Fibroblast of skin of abdomen (primary cell): ENCODE data around the gene TMEM215. TPM values are rescaled to one million over a fixed set of nuclear protein-coding genes. Genes with fewer than 3 reads are reported as not detected.
"Not testable (repeated sequence)": the region's sequence is repeated elsewhere in the genome, so short reads cannot be mapped to it uniquely, and the experiment has no call there.

Experiments
- DNase-seq: peaks from one replicate; pipeline ENCODE4 v3.0.0-alpha.2; 2013
- polyA plus RNA-seq, 2 experiments: library from polyadenylated mRNA; unstranded; fragments of 120-200 nt; gene quantifications; one replicate each; pipeline ENCODE4 v1.2.1, GENCODE V29; 2013; ENCODE audit not compliant: insufficient read length in 2 of 2

Gene TMEM215
- polyA plus RNA-seq (2013, experiment 1 of 2; ENCODE audit: insufficient read length): not detected
- polyA plus RNA-seq (2013, experiment 2 of 2; ENCODE audit: insufficient read length): not detected

GRCh38 chr9:32783168-32783891 is at the start of gene TMEM215:
Gene TMEM215 (plus strand): TSS chr9:32783540. CDS start chr9:32784184, 644 bp downstream.
- DNase-seq: no peak

GRCh38 chr9:32735476-32735875 is 47.9 kb upstream of the TMEM215 start:
- DNase-seq: no peak

- no peak for DNase-seq
These were observed 46.0 kb upstream of the TMEM215 start for GRCh38 chr9:32737378-32737777.

- DNase-seq: no peak
These were observed 44.7 kb upstream of the TMEM215 start for GRCh38 chr9:32738501-32739172.

GRCh38 chr9:32741706-32742105 is 41.6 kb upstream of the TMEM215 start:
- DNase-seq: peak; percentile 21

- peak; percentile 51 for DNase-seq
These were observed 41.0 kb upstream of the TMEM215 start for GRCh38 chr9:32742296-32742695.

GRCh38 chr9:32748013-32748412 is 35.3 kb upstream of the TMEM215 start:
- no peak for DNase-seq

GRCh38 chr9:32755730-32756129 is 27.6 kb upstream of the TMEM215 start:
- DNase-seq: no peak

- no peak for DNase-seq
These were observed 19.2 kb upstream of the TMEM215 start for GRCh38 chr9:32764139-32764538.

GRCh38 chr9:32775283-32775682 is 8.1 kb upstream of the TMEM215 start:
- DNase-seq: no peak

GRCh38 chr9:32776201-32776600 is 7.1 kb upstream of the TMEM215 start:
- DNase-seq: no peak

GRCh38 chr9:32782476-32783167 is 718 bp upstream of the TMEM215 start:
- DNase-seq: no peak

- no peak for DNase-seq
These were observed 4.5 kb downstream of the TMEM215 start for GRCh38 chr9:32787816-32788215.

GRCh38 chr9:32796015-32796414 is 12.7 kb downstream of the TMEM215 start:
- DNase-seq: not testable (repeated sequence)

GRCh38 chr9:32801530-32801929 is 18.2 kb downstream of the TMEM215 start:
- no peak for DNase-seq

- no peak for DNase-seq
These were observed 23.9 kb downstream of the TMEM215 start for GRCh38 chr9:32807217-32807616.

- DNase-seq: no peak
These were observed 27.9 kb downstream of the TMEM215 start for GRCh38 chr9:32811246-32811645.

- no peak for DNase-seq
These were observed 37.0 kb downstream of the TMEM215 start for GRCh38 chr9:32820322-32820721.

- no peak for DNase-seq
These were observed 39.8 kb downstream of the TMEM215 start for GRCh38 chr9:32823101-32823500.

- DNase-seq: no peak
These were observed 40.2 kb downstream of the TMEM215 start for GRCh38 chr9:32823551-32823950.

GRCh38 chr9:32825203-32825602 is 41.9 kb downstream of the TMEM215 start:
- no peak for DNase-seq

GRCh38 chr9:32828861-32829260 is 45.5 kb downstream of the TMEM215 start:
- no peak for DNase-seq

- DNase-seq: no peak
These were observed 49.0 kb downstream of the TMEM215 start for GRCh38 chr9:32832346-32832745.
